ENCODE results near the gene LARP6. TPM values are rescaled to one million over a fixed set of nuclear protein-coding genes. Genes with fewer than 3 reads are reported as not detected.

Gene LARP6
- total RNA-seq, 1 experiment from 2014 or later = 66.3 TPM

- no peak overlapping the region for H3K27ac ChIP-seq (ENCODE audit: low read length)
- H3K4me3 ChIP-seq (ENCODE audit: low read depth in 2 of 2, low read length in 2 of 2) = no peak overlapping the region
- no peaks in the 10 kb centered on the region for H3K36me3 ChIP-seq (ENCODE audit: control insufficient read depth, insufficient read depth, low read length)
- DNase-seq (ENCODE audit: low read depth, low spot score) = no peak
- CTCF ChIA-PET = no interaction called here
- in situ Hi-C loops (cut with HindIII; ENCODE audit: low pct_unique_long_range_greater_than_20kb, low sequenced_read_pairs) (no loop called here), intact Hi-C loops (cut with micrococcal nuclease; ENCODE audit: unreplicated experiment) (no loop called here)
- 0 out of 2 replicates have a peak, but pooled peaks cover 7% of the 10 kb centered on the region for H3K4me1 ChIP-seq (ENCODE audit: control insufficient read depth, insufficient read depth, low read length)
- no TSS peak for BruUV-seq (replicated peaks)
- TF ChIP-seq POLR2AphosphoS5 (IDR thresholded peaks at IDR 0.05; ENCODE audit: low read depth, low read length) = no peak
- TF ChIP-seq CTCF (IDR thresholded peaks at IDR 0.05) = no peak
- no peak for TF ChIP-seq TCF7L2 (IDR thresholded peaks at IDR 0.05; ENCODE audit: low read depth, low read length)
- TF ChIP-seq SIN3A (IDR thresholded peaks at IDR 0.05; ENCODE audit: borderline replicate concordance, insufficient read depth, low read depth, low read length) = no peak
- no peak for TF ChIP-seq REST (IDR thresholded peaks at IDR 0.05; ENCODE audit: insufficient read depth in 1 of 2, low read depth in 2 of 2, low read length in 1 of 2)
- ATAC-seq = 0 out of 2 replicates have a peak, but pooled peaks have one; percentile 48
- peaks cover 5% of the 10 kb centered on the region; the same call in 1 of the 2 replicates for H3K9me3 ChIP-seq (ENCODE audit: control insufficient read depth, insufficient read depth, low read depth, low read length)
- H3K27me3 ChIP-seq (ENCODE audit: control insufficient read depth, insufficient read depth, low read length) = no peaks in the 10 kb centered on the region
- POLR2A ChIA-PET = interaction anchor here (0.5 kb wide), 1 partner anchor 266 kb away, joined by 3 read pairs; no protein-coding TSS in a partner anchor
Observed at GRCh38 chr15:70869346-70869745, 15.4 kb upstream of the LARP6 start.

GRCh38 chr15:70867911-70868467 is 14.0 kb upstream of the LARP6 start:
- DNase-seq (ENCODE audit: low read depth, low spot score) = no peak
- 0 out of 2 replicates have a peak, but pooled peaks cover 12% of the 10 kb centered on the region for H3K4me1 ChIP-seq (ENCODE audit: control insufficient read depth, insufficient read depth, low read length)
- H3K27me3 ChIP-seq (ENCODE audit: control insufficient read depth, insufficient read depth, low read length) = no peaks in the 10 kb centered on the region
- no peak overlapping the region for H3K4me3 ChIP-seq (ENCODE audit: low read depth in 2 of 2, low read length in 2 of 2)
- POLR2A ChIA-PET = no interaction called here
- BruUV-seq (replicated peaks) = no TSS peak
- CTCF ChIA-PET = no interaction called here
- ATAC-seq = no peak
- H3K36me3 ChIP-seq (ENCODE audit: control insufficient read depth, insufficient read depth, low read length) = no peaks in the 10 kb centered on the region
- no peak overlapping the region for H3K27ac ChIP-seq (ENCODE audit: low read length)
- in situ Hi-C loops (cut with HindIII; ENCODE audit: low pct_unique_long_range_greater_than_20kb, low sequenced_read_pairs) = no loop called here
- TF ChIP-seq CTCF (IDR thresholded peaks at IDR 0.05) = no peak
- TF ChIP-seq TCF7L2 (IDR thresholded peaks at IDR 0.05; ENCODE audit: low read depth, low read length) = no peak
- intact Hi-C loops (cut with micrococcal nuclease; ENCODE audit: unreplicated experiment) = no loop called here
- H3K9me3 ChIP-seq (ENCODE audit: control insufficient read depth, insufficient read depth, low read depth, low read length) = no peaks in the 10 kb centered on the region
